HG03108 (cell line): ENCODE measurements around the gene RPS6KA5.
"Not testable (repeated sequence)": the region's sequence is repeated elsewhere in the genome, so short reads cannot be mapped to it uniquely, and the experiment has no call there.

ENCODE experiments used
- ATAC-seq: cut with Tn5 transposase; IDR thresholded peaks from one replicate; pipeline ENCODE4 v1.9.1; 2021; ENCODE audit warnings: moderate library complexity; ENCODE audit not compliant: unreplicated experiment

Gene RPS6KA5

DNA sequence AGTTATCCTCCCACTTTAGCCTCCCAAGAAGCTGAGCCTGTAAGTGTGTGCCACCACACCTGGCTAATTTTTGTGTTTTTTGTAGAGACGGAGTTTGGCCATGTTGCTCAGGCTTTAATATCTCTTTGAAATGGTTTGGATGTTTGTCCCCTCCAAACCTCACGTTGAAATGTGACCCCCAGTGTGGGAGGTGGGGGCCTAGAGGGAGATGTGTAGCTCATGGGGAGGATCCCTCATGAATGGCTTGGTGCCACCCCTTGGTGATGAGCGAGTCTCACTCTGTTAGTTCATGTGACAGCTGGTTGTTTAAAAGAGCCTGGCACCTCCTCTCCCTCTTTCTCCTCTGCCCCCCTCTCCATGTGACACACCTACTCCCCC, 220.6 kb downstream of the RPS6KA5 start:
- no peak for ATAC-seq

DNA sequence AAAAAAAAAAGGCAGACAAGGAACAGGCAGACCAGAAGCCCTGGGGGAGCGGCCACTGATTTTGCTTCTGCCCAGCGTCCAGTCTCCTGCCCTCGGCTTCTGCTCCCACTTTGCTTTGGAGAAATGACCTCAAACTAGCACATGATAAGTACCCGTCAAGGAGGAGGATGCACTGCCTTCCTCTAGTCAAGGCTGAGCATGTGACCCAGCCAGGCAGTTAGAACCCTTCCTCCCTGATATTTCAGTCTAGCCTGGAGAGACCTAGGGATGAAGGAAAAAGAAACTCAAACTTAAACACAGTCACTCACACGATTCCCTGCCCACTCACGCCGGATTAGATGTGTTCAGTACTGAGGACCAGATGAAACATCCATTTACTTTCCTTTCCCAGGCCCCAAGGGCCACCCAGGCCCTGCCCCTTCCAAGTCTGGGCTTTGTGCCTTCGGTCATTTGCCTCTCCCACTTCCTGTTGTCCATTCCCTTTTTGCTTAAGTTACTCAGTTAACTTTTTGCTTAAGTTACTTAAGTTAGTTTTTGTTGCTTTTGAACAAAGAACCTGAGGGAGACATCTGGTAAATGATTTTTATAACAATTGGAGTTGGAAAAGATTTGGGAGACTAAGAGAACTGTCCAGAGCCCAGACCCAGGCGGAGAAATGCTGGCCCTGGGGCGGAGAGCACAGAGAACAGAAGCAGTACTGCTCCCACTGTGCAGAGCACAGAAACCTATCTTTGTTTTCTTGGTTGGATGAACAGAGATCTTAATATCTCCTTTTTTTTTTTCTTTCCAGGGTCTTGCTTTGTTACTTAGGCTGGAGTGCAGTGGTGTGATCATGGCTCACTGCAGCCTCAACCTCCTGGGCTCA, 221.2 kb downstream of the RPS6KA5 start:
- ATAC-seq: no peak

DNA sequence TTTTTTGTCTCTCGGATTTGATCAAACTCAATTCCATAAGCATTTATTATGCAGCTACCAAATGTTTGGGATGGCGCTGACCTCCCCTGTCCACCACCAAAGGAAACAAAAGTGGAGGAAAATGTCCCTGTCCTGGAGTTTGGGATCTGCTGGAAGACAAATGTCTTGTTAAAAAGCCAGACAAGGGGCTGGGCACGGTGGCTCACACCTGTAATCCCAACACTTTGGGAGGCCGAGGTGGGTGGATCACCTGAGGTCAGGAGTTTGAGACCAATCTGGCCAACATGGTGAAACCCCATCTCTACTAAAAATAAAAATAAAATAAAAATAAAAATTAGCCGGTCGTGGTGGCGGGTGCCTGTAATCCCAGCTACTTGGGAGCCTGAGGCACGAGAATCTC, 221.9 kb downstream of the RPS6KA5 start:
- not testable (repeated sequence) for ATAC-seq

DNA sequence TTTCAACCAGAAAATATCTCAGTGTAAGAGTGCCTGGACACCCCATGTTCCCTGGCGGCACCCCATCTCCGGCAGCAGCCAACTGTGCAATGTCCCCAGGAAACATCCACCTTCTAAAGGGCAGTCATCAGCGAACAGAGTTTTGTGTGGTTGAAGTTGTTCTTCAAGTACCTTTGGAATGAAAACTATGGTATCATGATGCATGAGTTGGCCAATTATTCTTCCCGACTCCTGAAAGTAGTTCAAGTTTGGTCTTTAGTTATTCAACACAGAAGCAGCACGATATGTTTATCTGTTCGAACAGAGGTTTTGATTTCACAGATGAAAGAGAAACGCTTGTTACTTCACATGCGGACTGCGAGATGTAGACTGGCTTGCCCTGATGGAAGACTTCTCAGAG, 223.1 kb downstream of the RPS6KA5 start:
- ATAC-seq: no peak

- ATAC-seq: no peak
These were observed 223.8 kb downstream of the RPS6KA5 start for GRCh38 chr14:90836692-90837063.

DNA sequence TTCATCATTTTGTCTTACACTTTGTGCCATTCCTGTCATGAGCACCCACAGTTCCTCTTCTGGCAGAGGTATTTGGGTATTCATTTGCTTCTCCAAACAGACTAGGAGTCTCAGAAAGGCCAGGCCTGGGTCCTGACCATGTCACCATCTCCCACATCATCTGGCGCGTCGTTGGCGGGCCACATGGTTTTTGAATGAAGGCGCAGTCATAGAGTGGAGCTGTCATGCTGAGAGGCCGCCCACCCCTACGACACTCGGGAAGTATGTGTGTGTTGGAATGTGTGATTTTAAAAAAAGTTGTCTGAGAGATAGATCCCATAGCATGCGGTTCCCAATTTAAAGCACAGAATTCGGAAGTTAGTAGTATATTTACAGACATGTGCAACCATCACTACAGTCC, 228.6 kb downstream of the RPS6KA5 start:
- no peak for ATAC-seq

- ATAC-seq: no peak
These were observed 229.3 kb downstream of the RPS6KA5 start for GRCh38 chr14:90830931-90831701.

GRCh38 chr14:90829677-90830076, 230.8 kb downstream of the RPS6KA5 start:
- ATAC-seq: no peak

- no peak for ATAC-seq
These were observed 231.6 kb downstream of the RPS6KA5 start for GRCh38 chr14:90828642-90829487.

DNA sequence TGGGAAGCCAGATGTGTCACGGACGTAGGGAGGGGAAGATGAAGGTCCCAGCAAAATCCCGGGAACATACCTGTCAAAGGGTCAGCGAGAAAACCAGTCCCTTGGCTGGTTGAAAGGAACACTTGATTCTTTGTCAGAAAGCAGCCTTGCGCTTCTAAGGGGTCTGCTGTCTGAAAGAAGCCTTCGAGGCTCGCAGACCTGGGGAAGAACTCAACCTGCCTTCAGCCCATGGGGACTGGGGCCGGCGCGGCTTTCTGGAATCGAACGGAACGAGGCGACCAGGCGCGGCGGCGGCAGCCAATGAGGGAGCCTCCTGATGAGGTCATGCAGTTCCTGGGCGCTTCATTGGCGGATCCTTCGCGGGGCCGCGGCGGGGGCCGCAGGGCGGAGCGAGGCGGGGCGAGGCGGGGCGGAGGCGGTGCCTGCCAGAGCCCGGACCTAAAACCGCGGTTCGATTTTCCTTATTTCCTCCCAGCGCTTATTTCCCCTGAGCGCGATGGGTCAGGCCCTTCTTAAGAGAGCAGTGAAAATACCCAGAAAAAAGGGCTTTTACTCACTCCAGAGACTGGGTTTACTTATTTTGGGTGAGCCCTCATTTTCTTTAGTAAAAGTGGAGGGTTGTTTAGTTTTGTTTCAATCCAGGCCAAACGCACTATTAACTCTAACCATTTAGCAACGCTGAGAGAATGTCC, 232.4 kb downstream of the RPS6KA5 start:
- ATAC-seq: peak; percentile 98

GRCh38 chr14:90823542-90823941, 236.9 kb downstream of the RPS6KA5 start:
- not testable (repeated sequence) for ATAC-seq

DNA sequence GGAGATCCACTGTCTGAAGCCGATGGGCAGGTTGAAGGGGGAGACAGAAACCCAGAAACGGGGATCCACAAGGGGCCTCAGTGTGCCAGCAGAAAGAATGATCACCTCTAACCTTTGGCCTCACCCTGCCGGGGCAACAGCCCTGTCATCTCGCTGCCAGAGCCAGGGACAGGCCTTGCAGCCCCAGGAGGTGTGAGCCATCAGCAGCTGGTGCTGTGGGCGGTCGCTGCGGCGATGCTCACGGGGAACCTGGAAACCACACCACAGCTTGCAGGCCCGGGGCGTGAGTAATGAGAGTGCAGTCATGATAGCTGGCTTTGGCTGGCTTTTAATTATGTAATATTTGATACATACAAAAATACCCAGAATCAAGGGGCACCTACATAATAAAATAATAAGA, 239.5 kb downstream of the RPS6KA5 start:
- peak; percentile 52 for ATAC-seq

GRCh38 chr14:90819734-90820393, 240.6 kb downstream of the RPS6KA5 start:
- no peak for ATAC-seq

DNA sequence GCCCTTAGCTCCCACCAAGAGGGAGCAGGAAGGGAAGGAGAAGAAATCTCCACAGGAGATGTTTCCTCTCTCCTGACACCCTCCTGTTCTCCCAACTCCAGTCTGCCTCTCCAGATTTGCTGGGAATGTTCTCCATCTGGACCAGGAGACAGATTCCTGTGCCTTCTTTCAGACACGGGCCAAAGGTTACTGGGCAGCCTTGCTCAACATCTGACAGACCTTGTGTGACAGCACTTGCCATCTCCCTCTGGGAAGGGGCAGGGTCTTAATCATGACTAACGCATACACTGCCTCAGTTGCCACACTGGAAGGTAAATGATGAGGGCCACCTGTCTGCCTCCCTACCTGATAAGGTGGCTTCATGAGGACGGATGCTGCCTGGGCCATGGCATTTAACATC, 241.7 kb downstream of the RPS6KA5 start:
- ATAC-seq: no peak

- ATAC-seq: no peak
These were observed 243.6 kb downstream of the RPS6KA5 start for GRCh38 chr14:90816681-90817436.

GRCh38 chr14:90815822-90816662, 244.4 kb downstream of the RPS6KA5 start, which contains the start of gene TTC7B:
Gene TTC7B, minus strand, starts transcription at chr14:90816430. Its CDS starts 135 bp downstream, at chr14:90816295.
- peak; percentile 68 for ATAC-seq

DNA sequence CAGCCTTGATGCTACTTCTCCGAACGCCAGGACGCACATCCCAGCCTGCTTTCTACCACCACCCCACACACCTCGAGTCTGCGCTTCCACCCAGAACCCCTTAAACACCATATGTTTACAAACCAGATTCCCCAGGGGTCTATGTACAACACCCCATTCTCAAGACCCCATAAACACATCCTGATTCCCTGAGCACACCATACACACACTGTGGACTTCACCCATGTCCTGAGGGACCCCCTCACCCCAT, 244.9 kb downstream of the RPS6KA5 start:
- ATAC-seq: no peak

GRCh38 chr14:90814806-90815571, 245.5 kb downstream of the RPS6KA5 start:
- no peak for ATAC-seq
